Left lung (tissue), 10 donors: ENCODE measurements around the gene DSP. TPM values are rescaled to one million over a fixed set of nuclear protein-coding genes. Genes with fewer than 3 reads are reported as not detected.

ENCODE experiments used
- ATAC-seq: fragments of 200-7000 bp; cut with Tn5 transposase; one replicate; pipeline ENCODE4 v1.9.1; 2020; ENCODE audit warnings: moderate library complexity
- DNase-seq, 4 donors: peaks; one replicate each; pipeline ENCODE4 v3.0.0-alpha.2; 2013 to 2020
- H3K27ac ChIP-seq, 2 donors: fragments of 200-600 bp; sonication (generic) in 1 of 2; one replicate each; pipeline versions ENCODE4 v1.5.0 to v1.8.0; 2020 to 2021
- H3K27me3 ChIP-seq, 2 donors: fragments of 200-600 bp; sonication (generic) in 1 of 2; one replicate each; pipeline versions ENCODE4 v1.5.0 to v1.8.0; 2020 to 2021
- H3K36me3 ChIP-seq, 2 donors: fragments of 200-600 bp; sonication (generic) in 1 of 2; one replicate each; pipeline versions ENCODE4 v1.5.0 to v1.8.0; 2020 to 2021
- H3K4me1 ChIP-seq, 2 donors: fragments of 200-600 bp; one replicate each; pipeline ENCODE4 v1.8.0; 2021
- H3K4me3 ChIP-seq, 2 donors: fragments of 200-600 bp; sonication (generic) in 1 of 2; one replicate each; pipeline versions ENCODE4 v1.5.0 to v1.8.0; 2020 to 2021; ENCODE audit warnings: mild to moderate bottlenecking in 1 of 2
- H3K9me3 ChIP-seq, 2 donors: fragments of 200-600 bp; sonication (generic) in 1 of 2; one replicate each; pipeline versions ENCODE4 v1.5.0 to v1.8.0; 2020 to 2021
- CTCF ChIP-seq, 2 donors: fragments of 200-600 bp; sonication (generic) in 1 of 2; IDR thresholded peaks; one replicate each; pipeline versions ENCODE4 v1.5.0 to v1.8.0; 2021; ENCODE audit warnings: antibody characterized with exemption in 2 of 2
- intact Hi-C, 2 donors: fragments of 100-400 bp; cut with DNase I; formaldehyde crosslinking; loops; one replicate each; pipeline versions ENCODE4 v1.11.2 to v1.14.2; 2022
- polyA plus RNA-seq, 6 donors: library from polyadenylated mRNA; unstranded; fragments of 120-200 nt; gene quantifications; one replicate each; pipeline ENCODE4 v1.2.1, GENCODE V29; 2013; ENCODE audit not compliant: insufficient read length in 6 of 6
- total RNA-seq, 2 donors: library from RNA; stranded (reverse); fragmentation: NEBNext Ultra II Directional; extraction: Animal tissue kit (Norgen Biotek cat#: 25700); gene quantifications; one replicate each; pipeline ENCODE4 v1.2.1, GENCODE V29; 2021
- donor health status: DM: no; HTN: yes; CAD: no.
- donor health status: DM: no; HTN: no; CAD: no.

Gene DSP
- total and polyA plus RNA-seq, 8 donors, result 15.1 to 75.5 (median 62.0) TPM

DNA sequence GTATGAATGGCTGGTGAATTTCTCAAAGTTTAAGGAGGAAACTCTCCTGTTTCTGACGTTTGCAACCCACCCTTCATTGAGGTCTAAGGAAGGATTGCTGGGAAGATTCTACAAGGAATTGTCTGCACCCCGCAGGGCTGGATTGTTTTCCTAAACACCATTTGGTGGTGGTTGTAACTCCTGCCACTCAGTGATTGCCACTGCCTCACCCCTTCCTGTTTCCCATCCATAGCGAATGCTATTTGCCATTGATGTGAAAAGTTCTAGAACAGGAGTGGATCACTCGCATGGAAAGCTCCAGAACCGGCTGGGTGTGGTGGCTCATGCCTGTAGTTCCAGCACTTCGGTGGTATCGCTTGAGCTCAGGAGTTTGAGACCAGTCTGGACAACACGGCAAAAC is 8.7 kb upstream of the DSP start:
- Histone ChIP-seq H3K36me3 (no peaks in the 10 kb centered on the region), H3K27me3 (peaks cover 8 to 53% of the 10 kb centered on the region in 2 donors), H3K4me3 (no peak overlapping the region), H3K9me3 (no peaks in the 10 kb centered on the region), H3K4me1 (no peaks in the 10 kb centered on the region), H3K27ac (no peak overlapping the region)
- no peak for ATAC-seq
- TF ChIP-seq CTCF (IDR thresholded peaks at IDR 0.05), result no peak
- intact Hi-C loops, result no loop called here
- no peak for DNase-seq

DNA sequence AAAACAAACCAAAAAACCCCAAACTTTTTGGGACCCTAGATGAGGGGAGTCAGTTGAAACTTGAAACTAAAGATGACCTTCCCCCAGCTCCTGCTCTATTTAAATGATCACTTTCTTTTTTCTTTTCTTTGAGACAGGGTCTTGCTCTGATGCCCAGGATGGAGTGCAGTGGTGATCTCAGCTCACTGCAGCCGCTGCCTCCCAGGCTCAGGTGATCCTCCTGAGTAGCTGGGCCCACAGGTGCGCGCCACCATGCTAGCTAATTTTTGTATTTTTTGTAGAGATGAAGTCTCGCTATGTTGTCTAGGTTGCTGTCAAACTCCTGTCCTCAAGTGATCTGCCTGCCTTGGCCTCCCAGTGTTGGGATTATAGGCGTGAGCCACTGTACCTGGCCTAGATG is 7.3 kb upstream of the DSP start:
- TF ChIP-seq CTCF (IDR thresholded peaks at IDR 0.05), result no peak
- intact Hi-C loops, result no loop called here
- ATAC-seq (no peak), DNase-seq (no peak)
- Histone ChIP-seq H3K4me3 (no peak overlapping the region), H3K27ac (no peak overlapping the region), H3K27me3 (peaks cover 12 to 59% of the 10 kb centered on the region in 2 donors), H3K4me1 (no peaks in the 10 kb centered on the region), H3K36me3 (no peaks in the 10 kb centered on the region), H3K9me3 (no peaks in the 10 kb centered on the region)

- intact Hi-C loops, result no loop called here
Observed at GRCh38 chr6:7535498-7535897, 6.0 kb upstream of the DSP start.

DNA sequence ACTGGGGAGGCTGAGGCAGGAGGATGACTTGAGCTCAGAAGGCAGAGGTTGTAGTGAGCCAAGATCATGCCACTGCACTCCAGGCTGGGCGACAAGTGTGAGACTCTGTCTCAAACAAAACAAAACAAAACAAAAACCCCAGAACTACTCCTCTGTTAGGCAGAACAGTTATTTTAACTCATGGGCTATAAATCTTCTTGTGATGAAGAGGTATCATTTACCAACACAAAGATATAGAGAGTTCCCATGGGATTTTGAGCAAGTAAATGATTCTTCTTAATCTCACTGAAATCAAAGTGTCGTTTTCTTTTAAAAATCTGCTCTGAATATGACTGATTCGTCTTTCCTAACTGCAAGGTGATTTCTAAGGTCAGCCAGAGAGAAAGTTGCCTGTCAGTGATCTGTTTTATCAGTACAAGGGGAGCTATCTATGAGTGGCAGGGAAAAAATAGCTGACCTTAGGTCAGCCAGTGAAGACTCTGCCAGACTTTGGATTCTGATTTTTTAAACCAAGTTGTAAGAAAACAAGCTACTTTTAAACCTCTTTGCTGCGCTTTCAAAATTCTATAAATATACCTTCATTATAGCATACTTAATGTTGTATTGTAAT is 3.8 kb upstream of the DSP start:
- no peak overlapping the region for H3K4me3 ChIP-seq
- no peak for DNase-seq
- TF ChIP-seq CTCF (IDR thresholded peaks at IDR 0.05), result no peak
- H3K4me1 ChIP-seq, result peaks cover 7 to 19% of the 10 kb centered on the region in 2 donors
- no peaks in the 10 kb centered on the region for H3K9me3 ChIP-seq
- ATAC-seq, result no peak
- intact Hi-C loops, result no loop called here
- peaks cover 45 to 84% of the 10 kb centered on the region in 2 donors for H3K27me3 ChIP-seq
- no peak overlapping the region for H3K27ac ChIP-seq
- H3K36me3 ChIP-seq, result no peaks in the 10 kb centered on the region

More at GRCh38 chr6:7535498-7535897, 6.0 kb upstream of the DSP start:
- no peak overlapping the region for H3K4me3 ChIP-seq
- ATAC-seq (no peak), DNase-seq (no peak)
- no peaks in the 10 kb centered on the region for H3K4me1 ChIP-seq
- no peak overlapping the region for H3K27ac ChIP-seq
- peaks cover 24 to 72% of the 10 kb centered on the region in 2 donors for H3K27me3 ChIP-seq
- no peaks in the 10 kb centered on the region for H3K36me3 ChIP-seq
- TF ChIP-seq CTCF (IDR thresholded peaks at IDR 0.05), result no peak
- no peaks in the 10 kb centered on the region for H3K9me3 ChIP-seq

DNA sequence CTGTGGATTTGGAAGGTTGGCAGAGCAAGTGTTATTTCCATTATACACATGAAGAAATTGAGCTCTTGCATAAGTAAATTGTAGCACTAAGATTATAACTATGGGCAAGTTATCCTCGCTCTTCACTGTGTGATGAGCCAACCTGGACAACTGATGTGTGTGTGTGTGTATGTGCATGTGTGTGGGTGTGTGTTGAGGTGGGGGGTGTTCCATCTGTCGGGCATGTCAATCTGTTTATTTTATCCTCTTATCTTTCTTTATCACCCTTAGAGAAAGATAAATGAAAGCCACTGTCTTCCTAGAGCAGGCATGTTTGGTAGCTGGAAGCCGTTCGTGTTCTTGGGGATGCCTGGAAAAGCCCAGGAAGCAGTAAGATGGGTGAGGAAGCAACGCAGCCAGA is 3.0 kb upstream of the DSP start:
- no peaks in the 10 kb centered on the region for H3K36me3 ChIP-seq
- H3K9me3 ChIP-seq, result no peaks in the 10 kb centered on the region
- H3K4me3 ChIP-seq, result no peak overlapping the region
- peaks cover 53 to 85% of the 10 kb centered on the region in 2 donors for H3K27me3 ChIP-seq
- DNase-seq, result no peak
- no peak for ATAC-seq
- no peak for TF ChIP-seq CTCF (IDR thresholded peaks at IDR 0.05)
- intact Hi-C loops, result no loop called here
- H3K4me1 ChIP-seq, result peaks cover 7 to 26% of the 10 kb centered on the region in 2 donors
- H3K27ac ChIP-seq, result no peak overlapping the region
